Hepatocyte (in vitro differentiated cells): Measurements from ENCODE around the gene PHF19. TPM values are rescaled to one million over a fixed set of nuclear protein-coding genes. Genes with fewer than 3 reads are reported as not detected.

Experiments used
- DNase-seq: peaks from one replicate; pipeline ENCODE4 v3.0.0-alpha.2; 2016; ENCODE audit warnings: low spot score
- H2AFZ ChIP-seq: fragments of 200-600 bp; sonication (generic); 2 replicates; pipeline ENCODE4 v1.6.0; 2016; ENCODE audit warnings: antibody characterized with exemption, mild to moderate bottlenecking
- H3K27ac ChIP-seq: fragments of 200-600 bp; sonication (generic); 2 replicates; pipeline ENCODE4 v1.5.1; 2016; ENCODE audit warnings: mild to moderate bottlenecking
- H3K27me3 ChIP-seq: fragments of 200-600 bp; sonication (generic); 2 replicates; pipeline ENCODE4 v1.6.1; 2016
- H3K36me3 ChIP-seq: fragments of 200-600 bp; sonication (generic); replicated peaks from 2 replicates; pipeline ENCODE4 v1.5.1; 2016; ENCODE audit warnings: low read depth; ENCODE audit not compliant: insufficient read depth
- H3K4me1 ChIP-seq: fragments of 200-600 bp; sonication (generic); 2 replicates; pipeline ENCODE4 v1.5.1; 2016; ENCODE audit warnings: mild to moderate bottlenecking, moderate library complexity; ENCODE audit not compliant: insufficient read depth
- H3K4me2 ChIP-seq: fragments of 200-600 bp; sonication (generic); 2 replicates; pipeline ENCODE4 v1.6.0; 2016
- H3K4me3 ChIP-seq: fragments of 200-600 bp; sonication (generic); 2 replicates; pipeline ENCODE4 v1.5.1; 2016; ENCODE audit warnings: mild to moderate bottlenecking
- H3K79me2 ChIP-seq: fragments of 200-600 bp; sonication (generic); 2 replicates; pipeline ENCODE4 v1.6.0; 2017; ENCODE audit warnings: mild to moderate bottlenecking
- H3K9me2 ChIP-seq: fragments of 200-600 bp; sonication (generic); replicated peaks from 2 replicates; pipeline ENCODE4 v1.6.0; 2017; ENCODE audit warnings: mild to moderate bottlenecking; ENCODE audit not compliant: insufficient read depth
- H3K9me3 ChIP-seq: fragments of 200-600 bp; sonication (generic); 2 replicates; pipeline ENCODE4 v1.5.1; 2016; ENCODE audit warnings: low read depth, mild to moderate bottlenecking
- H4K20me1 ChIP-seq: fragments of 200-600 bp; sonication (generic); 2 replicates; pipeline ENCODE4 v1.6.0; 2016; ENCODE audit warnings: mild to moderate bottlenecking; ENCODE audit not compliant: insufficient read depth, poor library complexity, severe bottlenecking
- EZH2 ChIP-seq: fragments of 200-600 bp; sonication (generic); IDR thresholded peaks from 2 replicates; pipeline ENCODE4 v1.6.1; 2016; ENCODE audit warnings: antibody characterized with exemption, mild to moderate bottlenecking, borderline replicate concordance
- EZH2phosphoT487 ChIP-seq: fragments of 200-600 bp; sonication (generic); IDR thresholded peaks from one replicate; pipeline ENCODE4 v1.6.1; 2018; ENCODE audit warnings: antibody characterized with exemption, mild to moderate bottlenecking, low read depth, moderate library complexity; ENCODE audit not compliant: unreplicated experiment, severe bottlenecking
- WGBS: methylation state at CpG from one replicate; pipeline ENCODE4 v1.1.6; 2016; ENCODE audit warnings: low lambda C conversion rate; ENCODE audit errors: missing lambda C conversion rate; 5-methylcytosine and 5-hydroxymethylcytosine counted together
- polyA plus RNA-seq: library from polyadenylated mRNA; unstranded; fragments of >200 nt; fragmentation: Nextera tagmentation; extraction: Ambion mirVana; gene quantifications from 2 replicates; pipeline ENCODE4 v1.2.1, GENCODE V29; 2016
- total RNA-seq: library from RNA; depleted of rRNA; stranded (reverse); fragments of >200 nt; gene quantifications from 2 replicates; pipeline ENCODE4 v1.2.3, GENCODE V29; 2014
- TF ChIP-seq, protein P1 (sequence below): fragments of 200-600 bp; sonication (generic); IDR thresholded peaks from 2 replicates; pipeline ENCODE4 v1.5.1; 2016; ENCODE audit warnings: antibody characterized with exemption, mild to moderate bottlenecking; ENCODE audit not compliant: poor library complexity

Gene PHF19
- total and polyA plus RNA-seq, 2 experiments from 2014 or later, result 30.9 to 34.8 TPM

DNA sequence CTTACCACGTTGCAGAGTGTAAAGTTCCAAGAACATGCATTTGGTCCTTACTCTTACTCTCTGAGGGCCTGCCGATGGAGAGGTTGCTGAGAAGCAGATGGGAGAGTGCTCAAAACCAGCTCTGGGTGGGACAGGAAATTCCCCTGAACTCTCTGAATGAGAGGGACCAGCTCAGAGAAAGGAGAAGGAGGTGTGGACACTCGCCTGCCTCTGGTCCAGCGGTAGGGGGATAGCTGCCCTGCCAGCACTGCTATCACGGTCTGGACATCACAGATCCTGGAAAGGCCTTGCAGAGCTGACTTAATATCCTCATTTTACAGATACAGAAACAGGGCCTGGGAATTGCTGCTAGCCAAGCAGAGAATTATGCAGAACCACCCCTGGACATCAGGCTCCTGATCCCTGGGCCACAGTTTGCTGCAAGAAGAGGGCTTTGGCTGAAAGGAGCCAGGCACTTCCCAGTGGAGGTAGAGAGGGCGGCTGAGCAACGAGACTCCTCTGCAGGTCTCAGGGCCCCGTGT, 44.7 kb upstream of the PHF19 start:
- Histone ChIP-seq H3K4me3 (no peak overlapping the region), H3K9me2 (no peaks in the 10 kb centered on the region), H4K20me1 (no peaks in the 10 kb centered on the region), H3K4me1 (peaks cover 47% of the 10 kb centered on the region), H3K36me3 (no peaks in the 10 kb centered on the region), H3K79me2 (no peaks in the 10 kb centered on the region), H3K27ac (peak overlapping the region; percentile 70), H3K4me2 (peak overlapping the region; percentile 36), H3K27me3 (no peaks in the 10 kb centered on the region), H2AFZ (peak overlapping the region; percentile 32), H3K9me3 (no peaks in the 10 kb centered on the region)
- no peak for TF ChIP-seq EZH2
- WGBS, result 28% methylated on average over 8 of the region's 8 CpGs
- DNase-seq, result peak; percentile 36

DNA sequence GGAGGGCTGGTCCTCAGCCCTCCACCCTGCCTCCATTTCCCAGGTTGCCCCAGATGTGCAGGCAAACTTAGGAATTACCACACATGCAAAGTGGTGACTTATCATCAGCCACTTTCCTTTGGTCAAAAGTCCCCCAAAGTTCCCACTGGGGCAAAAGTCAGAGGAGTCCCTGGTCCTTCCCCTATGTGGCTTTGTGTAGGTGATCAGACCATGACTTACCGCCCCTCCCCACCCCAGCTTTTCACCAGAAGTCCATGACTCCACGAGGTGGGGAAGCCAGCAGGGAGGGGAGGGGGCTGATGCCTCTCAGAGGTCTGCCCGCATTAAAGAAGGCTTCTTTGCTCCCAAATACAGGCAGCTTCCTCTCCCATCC, 43.8 kb upstream of the PHF19 start:
- Histone ChIP-seq H3K4me3 (no peak overlapping the region), H4K20me1 (no peaks in the 10 kb centered on the region), H3K36me3 (no peaks in the 10 kb centered on the region), H3K27ac (peak overlapping the region; percentile 70), H2AFZ (no peak overlapping the region), H3K4me1 (peaks cover 54% of the 10 kb centered on the region), H3K79me2 (no peaks in the 10 kb centered on the region), H3K9me2 (no peaks in the 10 kb centered on the region), H3K4me2 (no peak overlapping the region), H3K27me3 (no peaks in the 10 kb centered on the region), H3K9me3 (no peaks in the 10 kb centered on the region)
- DNase-seq, result no peak
- TF ChIP-seq, protein P1, sequence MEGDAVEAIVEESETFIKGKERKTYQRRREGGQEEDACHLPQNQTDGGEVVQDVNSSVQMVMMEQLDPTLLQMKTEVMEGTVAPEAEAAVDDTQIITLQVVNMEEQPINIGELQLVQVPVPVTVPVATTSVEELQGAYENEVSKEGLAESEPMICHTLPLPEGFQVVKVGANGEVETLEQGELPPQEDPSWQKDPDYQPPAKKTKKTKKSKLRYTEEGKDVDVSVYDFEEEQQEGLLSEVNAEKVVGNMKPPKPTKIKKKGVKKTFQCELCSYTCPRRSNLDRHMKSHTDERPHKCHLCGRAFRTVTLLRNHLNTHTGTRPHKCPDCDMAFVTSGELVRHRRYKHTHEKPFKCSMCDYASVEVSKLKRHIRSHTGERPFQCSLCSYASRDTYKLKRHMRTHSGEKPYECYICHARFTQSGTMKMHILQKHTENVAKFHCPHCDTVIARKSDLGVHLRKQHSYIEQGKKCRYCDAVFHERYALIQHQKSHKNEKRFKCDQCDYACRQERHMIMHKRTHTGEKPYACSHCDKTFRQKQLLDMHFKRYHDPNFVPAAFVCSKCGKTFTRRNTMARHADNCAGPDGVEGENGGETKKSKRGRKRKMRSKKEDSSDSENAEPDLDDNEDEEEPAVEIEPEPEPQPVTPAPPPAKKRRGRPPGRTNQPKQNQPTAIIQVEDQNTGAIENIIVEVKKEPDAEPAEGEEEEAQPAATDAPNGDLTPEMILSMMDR, result no peak
- TF ChIP-seq EZH2 (no peak), EZH2phosphoT487 (no peak)
- WGBS, result 79% methylated on average over 3 of the region's 3 CpGs

DNA sequence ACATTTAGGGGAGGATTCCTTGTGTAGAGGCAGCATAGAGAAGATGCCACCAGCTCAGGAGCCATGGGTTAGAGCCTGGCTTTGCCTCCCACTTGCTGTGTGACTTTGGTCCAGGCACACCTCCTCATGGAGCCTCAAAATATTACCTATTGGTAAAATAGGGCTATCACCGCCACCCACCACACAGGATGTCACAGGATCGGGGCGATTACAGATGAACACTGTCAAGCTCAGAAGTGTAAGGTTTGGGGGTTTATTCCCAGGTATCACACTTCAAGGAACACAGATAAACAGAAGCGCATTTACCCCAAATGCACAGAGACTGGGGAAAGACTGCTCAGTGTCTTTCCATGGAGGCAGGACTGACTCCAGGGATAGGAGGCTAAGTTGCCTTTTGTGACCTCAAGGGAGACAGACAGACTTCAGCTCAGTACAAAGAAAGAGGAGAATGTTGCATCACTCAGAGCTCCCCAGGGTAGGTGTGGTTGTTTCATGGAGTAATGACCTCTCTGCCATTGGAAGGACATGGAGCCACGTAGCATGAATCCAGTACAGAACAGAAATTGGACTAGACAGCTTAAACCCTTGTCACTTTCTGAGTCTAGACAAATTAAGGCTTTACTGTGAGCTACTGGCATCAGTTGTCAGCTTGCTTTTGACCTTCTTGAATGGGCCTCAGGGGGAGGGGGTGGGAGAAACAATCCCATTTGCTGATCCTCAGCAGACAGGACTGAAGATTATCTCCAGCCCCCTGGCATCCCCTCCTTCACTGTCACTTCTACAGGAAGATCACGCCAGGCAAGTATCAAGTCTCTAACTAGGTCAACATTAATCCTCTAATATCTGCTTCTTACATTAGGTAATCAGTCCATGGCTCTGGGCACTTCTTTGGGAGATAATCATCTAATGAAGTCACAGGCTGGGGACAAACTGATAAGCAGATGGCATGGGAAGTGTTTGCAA, 43.1 kb upstream of the PHF19 start:
- 80% methylated on average over 6 of the region's 6 CpGs for WGBS
- Histone ChIP-seq H2AFZ (no peak overlapping the region), H3K9me3 (no peaks in the 10 kb centered on the region), H3K4me1 (peaks cover 58% of the 10 kb centered on the region), H3K36me3 (no peaks in the 10 kb centered on the region), H3K79me2 (no peaks in the 10 kb centered on the region), H3K4me3 (no peak overlapping the region), H3K4me2 (no peak overlapping the region), H4K20me1 (no peaks in the 10 kb centered on the region), H3K27ac (peak overlapping the region; percentile 70), H3K9me2 (no peaks in the 10 kb centered on the region), H3K27me3 (no peaks in the 10 kb centered on the region)
- TF ChIP-seq EZH2 (no peak), EZH2phosphoT487 (no peak)
- TF ChIP-seq, protein P1, result no peak
- no peak for DNase-seq
